Left lung (tissue), 10 donors: ENCODE results near the gene CFAP45. TPM values are rescaled to one million over a fixed set of nuclear protein-coding genes. Genes with fewer than 3 reads are reported as not detected.
A peak's percentile ranks its signal among the peaks of the same experiment; 100 is the strongest.

Source experiments
- ATAC-seq: fragments of 200-7000 bp; cut with Tn5 transposase; one replicate; pipeline ENCODE4 v1.9.1; 2020; ENCODE audit warnings: moderate library complexity
- DNase-seq, 4 donors: peaks; one replicate each; pipeline ENCODE4 v3.0.0-alpha.2; 2013 to 2020
- H3K27ac ChIP-seq, 2 donors: fragments of 200-600 bp; sonication (generic) in 1 of 2; one replicate each; pipeline versions ENCODE4 v1.5.0 to v1.8.0; 2020 to 2021
- H3K27me3 ChIP-seq, 2 donors: fragments of 200-600 bp; sonication (generic) in 1 of 2; one replicate each; pipeline versions ENCODE4 v1.5.0 to v1.8.0; 2020 to 2021
- H3K36me3 ChIP-seq, 2 donors: fragments of 200-600 bp; sonication (generic) in 1 of 2; one replicate each; pipeline versions ENCODE4 v1.5.0 to v1.8.0; 2020 to 2021
- H3K4me1 ChIP-seq, 2 donors: fragments of 200-600 bp; one replicate each; pipeline ENCODE4 v1.8.0; 2021
- H3K4me3 ChIP-seq, 2 donors: fragments of 200-600 bp; sonication (generic) in 1 of 2; one replicate each; pipeline versions ENCODE4 v1.5.0 to v1.8.0; 2020 to 2021; ENCODE audit warnings: mild to moderate bottlenecking in 1 of 2
- H3K9me3 ChIP-seq, 2 donors: fragments of 200-600 bp; sonication (generic) in 1 of 2; one replicate each; pipeline versions ENCODE4 v1.5.0 to v1.8.0; 2020 to 2021
- intact Hi-C, 2 donors: fragments of 100-400 bp; cut with DNase I; formaldehyde crosslinking; loops; one replicate each; pipeline versions ENCODE4 v1.11.2 to v1.14.2; 2022
- polyA plus RNA-seq, 6 donors: library from polyadenylated mRNA; unstranded; fragments of 120-200 nt; gene quantifications; one replicate each; pipeline ENCODE4 v1.2.1, GENCODE V29; 2013; ENCODE audit not compliant: insufficient read length in 6 of 6
- total RNA-seq, 2 donors: library from RNA; stranded (reverse); fragmentation: NEBNext Ultra II Directional; extraction: Animal tissue kit (Norgen Biotek cat#: 25700); gene quantifications; one replicate each; pipeline ENCODE4 v1.2.1, GENCODE V29; 2021
- TF ChIP-seq, protein P1 (sequence below), 2 donors: fragments of 200-600 bp; sonication (generic) in 1 of 2; IDR thresholded peaks; one replicate each; pipeline versions ENCODE4 v1.5.0 to v1.8.0; 2021; ENCODE audit warnings: antibody characterized with exemption in 2 of 2
- donor health status: DM: no; HTN: yes; CAD: no.
- donor health status: DM: no; HTN: no; CAD: no.

CFAP45 gene
- total and polyA plus RNA-seq, 8 donors, result 1.1 to 12.4 (median 6.4) TPM

DNA sequence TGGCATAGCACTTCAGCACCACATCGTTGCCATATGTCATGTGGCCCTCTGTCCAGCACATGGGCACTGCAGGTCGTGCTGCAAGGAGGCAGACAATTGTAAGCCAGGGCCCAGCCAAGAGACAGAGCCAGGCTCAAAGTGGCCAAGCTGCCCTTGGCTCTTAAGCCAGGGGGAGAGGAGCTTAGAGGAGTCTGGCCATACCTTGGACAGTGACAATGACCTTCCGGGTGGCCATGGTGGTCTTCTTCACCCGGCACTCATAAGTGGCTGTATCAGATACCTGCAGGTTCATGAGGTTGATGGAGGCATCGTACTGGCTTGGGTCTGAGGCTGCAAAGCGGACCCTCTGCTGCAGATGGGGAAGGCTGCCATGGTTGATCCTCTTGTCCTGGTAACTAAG is 42.1 kb downstream of the CFAP45 start:
- H3K4me3 ChIP-seq, result no peak overlapping the region
- no peaks in the 10 kb centered on the region for H3K36me3 ChIP-seq
- TF ChIP-seq, protein P1, sequence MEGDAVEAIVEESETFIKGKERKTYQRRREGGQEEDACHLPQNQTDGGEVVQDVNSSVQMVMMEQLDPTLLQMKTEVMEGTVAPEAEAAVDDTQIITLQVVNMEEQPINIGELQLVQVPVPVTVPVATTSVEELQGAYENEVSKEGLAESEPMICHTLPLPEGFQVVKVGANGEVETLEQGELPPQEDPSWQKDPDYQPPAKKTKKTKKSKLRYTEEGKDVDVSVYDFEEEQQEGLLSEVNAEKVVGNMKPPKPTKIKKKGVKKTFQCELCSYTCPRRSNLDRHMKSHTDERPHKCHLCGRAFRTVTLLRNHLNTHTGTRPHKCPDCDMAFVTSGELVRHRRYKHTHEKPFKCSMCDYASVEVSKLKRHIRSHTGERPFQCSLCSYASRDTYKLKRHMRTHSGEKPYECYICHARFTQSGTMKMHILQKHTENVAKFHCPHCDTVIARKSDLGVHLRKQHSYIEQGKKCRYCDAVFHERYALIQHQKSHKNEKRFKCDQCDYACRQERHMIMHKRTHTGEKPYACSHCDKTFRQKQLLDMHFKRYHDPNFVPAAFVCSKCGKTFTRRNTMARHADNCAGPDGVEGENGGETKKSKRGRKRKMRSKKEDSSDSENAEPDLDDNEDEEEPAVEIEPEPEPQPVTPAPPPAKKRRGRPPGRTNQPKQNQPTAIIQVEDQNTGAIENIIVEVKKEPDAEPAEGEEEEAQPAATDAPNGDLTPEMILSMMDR (IDR thresholded peaks at IDR 0.05), result no peak
- no peaks in the 10 kb centered on the region for H3K9me3 ChIP-seq
- intact Hi-C loops, result no loop called here
- no peaks in the 10 kb centered on the region for H3K27me3 ChIP-seq
- DNase-seq, result no peak
- ATAC-seq, result no peak
- no peak overlapping the region for H3K27ac ChIP-seq
- peaks cover 0 to 25% of the 10 kb centered on the region in 2 donors for H3K4me1 ChIP-seq

DNA sequence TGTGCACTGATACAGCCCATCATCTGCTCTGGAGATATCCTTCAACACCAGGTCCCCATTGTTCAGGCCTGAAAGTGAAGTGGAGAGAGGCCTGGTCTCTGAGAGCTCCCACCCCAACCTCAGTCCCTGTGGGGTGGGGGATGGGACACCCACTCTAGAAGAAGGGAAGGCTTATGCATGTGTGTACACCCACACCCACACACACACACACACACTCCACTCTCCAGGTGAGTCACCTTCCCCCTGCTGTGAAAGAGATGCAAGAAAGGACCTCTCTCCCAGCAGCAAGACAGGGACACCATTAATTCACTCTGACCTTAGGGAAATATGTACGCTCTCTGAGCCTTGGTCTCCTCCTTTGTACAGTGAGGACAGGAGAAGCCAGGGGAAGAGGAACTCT is 43.4 kb downstream of the CFAP45 start:
- no peak overlapping the region for H3K4me3 ChIP-seq
- no peak overlapping the region for H3K27ac ChIP-seq
- intact Hi-C loops, result no loop called here
- H3K27me3 ChIP-seq, result no peaks in the 10 kb centered on the region
- TF ChIP-seq, protein P1 (IDR thresholded peaks at IDR 0.05), result no peak
- H3K4me1 ChIP-seq, result peaks cover 0 to 25% of the 10 kb centered on the region in 2 donors
- DNase-seq (no peak), ATAC-seq (no peak)
- H3K36me3 ChIP-seq, result no peaks in the 10 kb centered on the region
- no peaks in the 10 kb centered on the region for H3K9me3 ChIP-seq

DNA sequence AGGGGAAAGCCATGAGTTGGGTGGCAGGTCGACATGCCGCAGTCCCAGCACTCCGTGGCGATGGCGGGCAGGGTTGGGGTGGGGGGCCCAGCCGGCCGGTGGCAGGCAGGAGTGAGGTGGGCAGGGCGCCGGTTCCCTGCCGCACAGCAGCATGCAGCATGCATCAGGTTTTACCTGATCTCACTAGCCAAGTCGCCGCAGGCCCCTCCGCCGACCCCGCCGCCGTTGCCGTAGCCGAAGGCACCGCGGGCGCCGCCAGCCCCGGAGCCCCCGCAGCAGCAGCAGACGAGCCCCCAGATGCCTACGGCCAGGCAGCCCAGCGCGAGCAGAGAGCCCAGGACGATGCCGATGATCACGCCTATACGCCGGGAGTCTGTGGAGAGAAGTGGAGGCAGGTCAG is 44.3 kb downstream of the CFAP45 start:
- Histone ChIP-seq H3K4me3 (no peak overlapping the region), H3K27ac (no peak overlapping the region), H3K4me1 (peaks cover 0 to 25% of the 10 kb centered on the region in 2 donors), H3K27me3 (no peaks in the 10 kb centered on the region), H3K9me3 (no peaks in the 10 kb centered on the region), H3K36me3 (no peaks in the 10 kb centered on the region)
- ATAC-seq (no peak), DNase-seq (no peak)
- TF ChIP-seq, protein P1 (IDR thresholded peaks at IDR 0.05), result no peak
- intact Hi-C loops, result no loop called here

- intact Hi-C loops, result no loop called here
- Histone ChIP-seq H3K36me3 (no peaks in the 10 kb centered on the region), H3K9me3 (no peaks in the 10 kb centered on the region), H3K4me3 (peak overlapping the region; percentile 63 to 75), H3K4me1 (peaks cover 0 to 32% of the 10 kb centered on the region in 2 donors), H3K27me3 (no peaks in the 10 kb centered on the region), H3K27ac (peak overlapping the region; percentile 91 to 96)
- DNase-seq (peak; percentile 78 to 96 (median 90)), ATAC-seq (peak; percentile 96)
- TF ChIP-seq, protein P1 (IDR thresholded peaks at IDR 0.05), result peak in 1 of 2 donors; percentile 32
Measured at GRCh38 chr1:159854693-159855192, 45.2 kb downstream of the CFAP45 start.

- no peaks in the 10 kb centered on the region for H3K9me3 ChIP-seq
- ATAC-seq (peak; percentile 89), DNase-seq (peak in 3 of 4 donors; percentile 74 to 91 (median 85))
- no peaks in the 10 kb centered on the region for H3K36me3 ChIP-seq
- H3K27ac ChIP-seq, result peak overlapping the region; percentile 91 to 96
- H3K4me1 ChIP-seq, result peaks cover 0 to 37% of the 10 kb centered on the region in 2 donors
- intact Hi-C loops, result no loop called here
- peak overlapping the region; percentile 63 to 75 for H3K4me3 ChIP-seq
- TF ChIP-seq, protein P1 (IDR thresholded peaks at IDR 0.05), result no peak
- no peaks in the 10 kb centered on the region for H3K27me3 ChIP-seq
Measured at GRCh38 chr1:159854116-159854692, 45.8 kb downstream of the CFAP45 start.
